OCI-LY1 (cell line): Measurements from ENCODE around the gene PSMG4.

Source experiments
- CTCF ChIP-seq: fragments of 200-600 bp; sonication (generic), shearing (Covaris generic); IDR thresholded peaks from 2 replicates; pipeline ENCODE4 v1.5.1; 2017; ENCODE audit warnings: mild to moderate bottlenecking, antibody characterized with exemption, low read length, moderate library complexity, mixed read lengths
- EZH2 ChIP-seq: fragments of 200-600 bp; sonication (generic), shearing (Covaris generic); IDR thresholded peaks from 2 replicates; pipeline ENCODE4 v1.8.0; 2017; ENCODE audit warnings: borderline replicate concordance, mixed run types, mild to moderate bottlenecking, antibody characterized with exemption, low read length, moderate library complexity, mixed read lengths

GRCh38 chr6:3277251-3277650, 18.5 kb downstream of the PSMG4 start:
- TF ChIP-seq CTCF (no peak), EZH2 (no peak)
